AG04450 (cell line): ENCODE results near the gene PTPRD. TPM values are rescaled to one million over a fixed set of nuclear protein-coding genes. Genes with fewer than 3 reads are reported as not detected.

Experiments used
- CTCF ChIA-PET: fragments of 300-600, 350-600 bp; formaldehyde crosslinking; extraction: SDS; loops from one replicate; lab custom pipeline; 2022; ENCODE audit warnings: antibody characterized with exemption, inconsistent platforms; lab: Charles Lee
- POLR2A ChIA-PET: fragments of 350-600 bp; formaldehyde crosslinking; extraction: SDS; loops from one replicate; lab custom pipeline; 2021; ENCODE audit warnings: antibody characterized with exemption, inconsistent platforms; lab: Yijun Ruan, JAX
- DNase-seq: peaks from one replicate; pipeline ENCODE4 v3.0.0-alpha.2; 2011; ENCODE audit warnings: low read depth, low spot score
- H3K27ac ChIP-seq: one replicate; pipeline ENCODE4 v1.5.1; 2012; ENCODE audit warnings: low read depth, low read length, control low read depth
- H3K27me3 ChIP-seq: one replicate; pipeline ENCODE4 v1.6.0; 2012; ENCODE audit warnings: low read length; ENCODE audit not compliant: control insufficient read depth, insufficient read depth
- H3K4me3 ChIP-seq: 2 replicates; pipeline ENCODE4 v1.5.1; 2011; ENCODE audit warnings: mild to moderate bottlenecking, low read depth, low read length, control low read depth
- H3K9me3 ChIP-seq: 2 replicates; pipeline ENCODE4 v1.5.1; 2012; ENCODE audit warnings: low read length; ENCODE audit not compliant: control insufficient read depth, insufficient read depth
- polyA plus RNA-seq: library from polyadenylated mRNA; depleted of rRNA; stranded (reverse); fragments of >200 nt; gene quantifications from 2 replicates; pipeline ENCODE4 v1.2.3, GENCODE V29; 2011
- TF ChIP-seq, protein P1 (sequence below): IDR thresholded peaks from 2 replicates; pipeline ENCODE4 v1.5.1; 2011; ENCODE audit warnings: low read depth, low read length, control low read depth, inconsistent platforms

PTPRD gene
- polyA plus RNA-seq, 1 experiment, result 0.19 TPM

DNA sequence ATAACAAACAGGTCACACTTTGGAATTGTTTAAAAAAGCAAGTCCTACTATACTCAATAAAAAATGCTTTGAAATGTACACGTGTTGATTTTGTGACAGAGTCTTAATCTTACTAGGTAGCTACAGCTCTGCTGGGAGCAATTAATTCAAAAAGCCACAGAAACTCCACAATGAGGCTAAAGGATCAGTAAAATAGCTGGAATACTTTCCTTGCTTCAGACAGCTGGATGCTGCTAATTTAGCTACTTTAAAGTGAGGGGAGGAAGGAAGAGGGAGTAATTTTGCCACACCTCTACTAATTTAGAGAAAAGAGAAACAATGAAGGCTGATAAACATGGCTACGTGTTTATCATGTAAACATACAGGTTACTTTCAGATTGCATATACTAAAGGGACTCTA, 1885.6 kb downstream of the PTPRD start:
- Histone ChIP-seq H3K27me3 (no peaks in the 10 kb centered on the region), H3K27ac (no peak overlapping the region), H3K4me3 (no peak overlapping the region), H3K9me3 (peaks cover 3% of the 10 kb centered on the region; the same call in 1 of the 2 replicates)
- no peak for DNase-seq
- ChIA-PET POLR2A (no interaction called here), CTCF (no interaction called here)
- TF ChIP-seq, protein P1, sequence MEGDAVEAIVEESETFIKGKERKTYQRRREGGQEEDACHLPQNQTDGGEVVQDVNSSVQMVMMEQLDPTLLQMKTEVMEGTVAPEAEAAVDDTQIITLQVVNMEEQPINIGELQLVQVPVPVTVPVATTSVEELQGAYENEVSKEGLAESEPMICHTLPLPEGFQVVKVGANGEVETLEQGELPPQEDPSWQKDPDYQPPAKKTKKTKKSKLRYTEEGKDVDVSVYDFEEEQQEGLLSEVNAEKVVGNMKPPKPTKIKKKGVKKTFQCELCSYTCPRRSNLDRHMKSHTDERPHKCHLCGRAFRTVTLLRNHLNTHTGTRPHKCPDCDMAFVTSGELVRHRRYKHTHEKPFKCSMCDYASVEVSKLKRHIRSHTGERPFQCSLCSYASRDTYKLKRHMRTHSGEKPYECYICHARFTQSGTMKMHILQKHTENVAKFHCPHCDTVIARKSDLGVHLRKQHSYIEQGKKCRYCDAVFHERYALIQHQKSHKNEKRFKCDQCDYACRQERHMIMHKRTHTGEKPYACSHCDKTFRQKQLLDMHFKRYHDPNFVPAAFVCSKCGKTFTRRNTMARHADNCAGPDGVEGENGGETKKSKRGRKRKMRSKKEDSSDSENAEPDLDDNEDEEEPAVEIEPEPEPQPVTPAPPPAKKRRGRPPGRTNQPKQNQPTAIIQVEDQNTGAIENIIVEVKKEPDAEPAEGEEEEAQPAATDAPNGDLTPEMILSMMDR, result no peak

DNA sequence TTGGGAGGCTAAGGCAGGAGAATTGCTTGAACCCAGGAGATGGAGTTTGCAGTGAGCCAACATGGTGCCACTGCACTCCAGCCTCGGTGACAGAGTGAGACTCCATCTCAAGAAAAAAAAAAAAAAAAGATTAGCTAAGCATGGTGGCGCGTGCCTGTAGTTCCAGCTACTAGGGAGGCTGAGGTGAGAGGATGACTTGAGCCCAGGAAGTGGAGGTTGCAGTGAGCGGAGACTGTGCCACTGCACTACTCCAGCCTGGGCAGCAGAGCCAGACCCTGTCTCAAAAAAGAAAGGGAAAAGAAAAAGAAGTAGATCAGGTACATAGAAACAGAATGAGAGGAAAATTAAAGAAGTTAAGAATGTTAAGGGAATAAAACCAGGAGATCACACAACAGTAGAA, 1886.1 kb downstream of the PTPRD start:
- TF ChIP-seq, protein P1, result no peak
- CTCF ChIA-PET, result no interaction called here
- POLR2A ChIA-PET, result no interaction called here

DNA sequence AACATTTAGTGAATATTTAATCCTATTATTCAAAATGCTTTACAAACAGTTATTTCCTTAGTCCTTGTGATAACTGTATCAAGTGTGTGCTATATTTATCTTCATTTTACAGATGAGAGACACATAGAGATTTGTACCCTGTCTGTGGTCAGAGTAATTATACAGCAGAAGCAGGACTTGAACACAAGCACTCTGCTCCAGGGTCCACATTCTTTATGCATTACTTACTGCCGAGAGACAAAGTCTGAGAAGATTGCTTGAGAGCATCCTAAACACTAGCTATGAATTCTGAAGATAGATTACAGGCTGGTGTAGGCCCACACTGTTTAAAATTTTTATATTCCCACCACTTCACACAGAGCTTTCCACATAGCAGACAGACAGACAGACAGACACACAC, 1887.2 kb downstream of the PTPRD start:
- H3K4me3 ChIP-seq, result no peak overlapping the region
- DNase-seq, result no peak
- H3K9me3 ChIP-seq, result peaks cover 3% of the 10 kb centered on the region; the same call in 1 of the 2 replicates
- TF ChIP-seq, protein P1, result no peak
- ChIA-PET POLR2A (no interaction called here), CTCF (no interaction called here)
- H3K27ac ChIP-seq, result no peak overlapping the region
- H3K27me3 ChIP-seq, result no peaks in the 10 kb centered on the region

More for the DNA sequence above, 1886.1 kb downstream of the PTPRD start:
- Histone ChIP-seq H3K4me3 (no peak overlapping the region), H3K27ac (no peak overlapping the region), H3K27me3 (no peaks in the 10 kb centered on the region), H3K9me3 (peaks cover 3% of the 10 kb centered on the region; the same call in 1 of the 2 replicates)
- DNase-seq, result no peak

DNA sequence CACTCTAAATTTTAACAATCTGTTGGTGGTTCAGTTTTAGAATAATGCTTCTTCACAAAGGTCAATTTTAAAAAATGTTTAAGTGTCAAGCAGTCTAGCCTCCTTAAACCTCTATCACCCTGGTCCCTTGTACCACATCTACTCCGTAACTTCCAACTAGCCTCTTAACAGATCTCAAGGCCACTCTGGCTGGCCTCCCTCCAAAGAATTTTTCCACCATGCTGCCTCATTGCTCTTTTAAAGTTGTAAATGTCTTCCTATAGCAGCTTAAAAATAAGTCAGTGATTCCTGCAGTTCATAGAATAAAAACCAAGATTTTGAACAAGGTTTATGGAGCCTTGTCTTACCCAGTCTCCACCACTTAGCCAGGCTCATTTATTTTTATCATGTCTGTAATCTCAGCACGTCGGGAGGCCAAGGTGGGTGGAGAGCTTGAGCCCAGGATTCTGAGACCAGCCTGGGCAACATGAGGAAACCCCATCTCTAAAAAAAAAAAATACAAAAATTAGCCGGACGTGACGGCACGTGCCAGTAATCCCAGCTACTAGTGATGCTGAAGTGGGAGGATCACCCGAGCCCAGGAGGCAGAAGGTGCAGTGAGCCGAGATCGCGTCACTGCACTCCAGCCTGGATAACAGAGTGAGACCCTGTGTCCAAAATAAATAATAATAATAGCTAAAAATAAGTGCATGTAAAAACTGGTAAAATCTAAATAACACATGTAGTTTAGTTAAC, 1888.4 kb downstream of the PTPRD start:
- TF ChIP-seq, protein P1, result no peak
- POLR2A ChIA-PET, result no interaction called here
- H3K4me3 ChIP-seq, result no peak overlapping the region
- no peak for DNase-seq
- H3K27ac ChIP-seq, result no peak overlapping the region
- H3K27me3 ChIP-seq, result no peaks in the 10 kb centered on the region
- H3K9me3 ChIP-seq, result peaks cover 3% of the 10 kb centered on the region; the same call in 1 of the 2 replicates
- CTCF ChIA-PET, result no interaction called here

DNA sequence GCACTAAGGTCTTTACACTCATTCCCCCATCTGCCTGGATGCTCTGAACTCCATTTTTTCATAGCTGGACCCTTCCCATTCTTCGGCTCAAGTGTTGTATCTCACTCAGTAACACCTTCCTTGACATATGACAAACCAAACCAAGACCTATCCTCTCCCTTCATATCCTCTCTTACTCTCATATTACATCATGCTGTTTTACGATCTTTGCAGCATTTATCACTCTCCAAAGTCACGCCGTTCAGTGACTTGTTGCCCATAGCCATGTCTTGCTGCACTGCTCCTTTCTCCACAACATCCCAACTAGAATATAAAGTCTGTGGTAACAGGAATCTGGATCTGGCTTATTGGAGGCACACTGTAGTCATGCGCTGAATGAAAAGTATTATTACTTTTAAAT, 1889.6 kb downstream of the PTPRD start:
- ChIA-PET POLR2A (no interaction called here), CTCF (no interaction called here)
- TF ChIP-seq, protein P1, result no peak
- Histone ChIP-seq H3K27ac (no peak overlapping the region), H3K27me3 (no peaks in the 10 kb centered on the region), H3K9me3 (peaks cover 3% of the 10 kb centered on the region; the same call in 1 of the 2 replicates), H3K4me3 (no peak overlapping the region)
- DNase-seq, result no peak
